ENCODE measurements around the gene LCN6. TPM values are rescaled to one million over a fixed set of nuclear protein-coding genes. Genes with fewer than 3 reads are reported as not detected.
"Not testable (repeated sequence)": the region's sequence is repeated elsewhere in the genome, so short reads cannot be mapped to it uniquely, and the experiment has no call there.

LCN6 gene
- total RNA-seq, 4 donors from 2014 or later: 4.0 to 8.3 (median 5.9) TPM

GRCh38 chr9:136757328-136757727 is 9.0 kb upstream of the LCN6 start:
- TF ChIP-seq POLR2AphosphoS5 (IDR thresholded peaks at IDR 0.05): no peak
- no peak for TF ChIP-seq POLR2A (IDR thresholded peaks at IDR 0.05)
- no peak for TF ChIP-seq CTCF (IDR thresholded peaks at IDR 0.05)
- no peak for TF ChIP-seq EP300 (IDR thresholded peaks at IDR 0.05)
- no peak overlapping the region for H3K27ac ChIP-seq
- H3K4me3 ChIP-seq: no peak overlapping the region
- peaks cover 8% of the 10 kb centered on the region for H3K4me1 ChIP-seq
- peaks cover 6% of the 10 kb centered on the region for H3K9me3 ChIP-seq
- 78% methylated on average over 10 of the region's 20 CpGs for WGBS
- peaks cover 33% of the 10 kb centered on the region for H3K27me3 ChIP-seq
- DNase-seq (ENCODE audit: low spot score in 2 of 2): no peak
- H3K36me3 ChIP-seq: no peaks in the 10 kb centered on the region

- H3K36me3 ChIP-seq: no peaks in the 10 kb centered on the region
- peaks cover 8% of the 10 kb centered on the region for H3K4me1 ChIP-seq
- 91% methylated on average over 8 of the region's 18 CpGs for WGBS
- TF ChIP-seq CTCF (IDR thresholded peaks at IDR 0.05): no peak
- TF ChIP-seq POLR2A (IDR thresholded peaks at IDR 0.05): no peak
- TF ChIP-seq EP300 (IDR thresholded peaks at IDR 0.05): no peak
- TF ChIP-seq POLR2AphosphoS5 (IDR thresholded peaks at IDR 0.05): no peak
- H3K27ac ChIP-seq: no peak overlapping the region
- peaks cover 28% of the 10 kb centered on the region for H3K27me3 ChIP-seq
- peaks cover 6% of the 10 kb centered on the region for H3K9me3 ChIP-seq
- DNase-seq (ENCODE audit: low spot score in 2 of 2): no peak
- H3K4me3 ChIP-seq: no peak overlapping the region
These were observed 8.5 kb upstream of the LCN6 start for GRCh38 chr9:136756836-136757235.

- H3K27ac ChIP-seq: no peak overlapping the region
- WGBS: 87% methylated on average over 4 of the region's 4 CpGs
- H3K27me3 ChIP-seq: peaks cover 22% of the 10 kb centered on the region
- no peak overlapping the region for H3K4me3 ChIP-seq
- H3K36me3 ChIP-seq: no peaks in the 10 kb centered on the region
- H3K4me1 ChIP-seq: peaks cover 8% of the 10 kb centered on the region
- DNase-seq (ENCODE audit: low spot score in 2 of 2): no peak
- peaks cover 6% of the 10 kb centered on the region for H3K9me3 ChIP-seq
- TF ChIP-seq POLR2A (IDR thresholded peaks at IDR 0.05): no peak
- no peak for TF ChIP-seq CTCF (IDR thresholded peaks at IDR 0.05)
- TF ChIP-seq POLR2AphosphoS5 (IDR thresholded peaks at IDR 0.05): no peak
- no peak for TF ChIP-seq EP300 (IDR thresholded peaks at IDR 0.05)
These were observed 7.8 kb upstream of the LCN6 start for GRCh38 chr9:136756134-136756438.

GRCh38 chr9:136755302-136756133 is 7.2 kb upstream of the LCN6 start:
- H3K36me3 ChIP-seq, H3K9me3 ChIP-seq, H3K4me1 ChIP-seq, H3K4me3 ChIP-seq, H3K27ac ChIP-seq: not testable (repeated sequence)
- WGBS: 92% methylated on average over 11 of the region's 22 CpGs
- H3K27me3 ChIP-seq: peaks cover 18% of the 10 kb centered on the region
- peak in 1 of 2 donors; percentile 50 for DNase-seq (ENCODE audit: low spot score in 2 of 2)

GRCh38 chr9:136754626-136755301 is 6.4 kb upstream of the LCN6 start:
- TF ChIP-seq POLR2AphosphoS5 (IDR thresholded peaks at IDR 0.05) (no peak), EP300 (IDR thresholded peaks at IDR 0.05) (no peak), POLR2A (IDR thresholded peaks at IDR 0.05) (no peak), CTCF (IDR thresholded peaks at IDR 0.05) (no peak)
- 82% methylated on average over 10 of the region's 24 CpGs for WGBS
- Histone ChIP-seq H3K4me1 (no peaks in the 10 kb centered on the region), H3K27me3 (peaks cover 10% of the 10 kb centered on the region), H3K27ac (no peak overlapping the region), H3K9me3 (peaks cover 6% of the 10 kb centered on the region), H3K4me3 (no peak overlapping the region), H3K36me3 (no peaks in the 10 kb centered on the region)
- DNase-seq (ENCODE audit: low spot score in 2 of 2): no peak

Measured in suprapubic skin (tissue), 4 donors.